D721Med (cell line): ENCODE measurements around the gene CFTR.
"Not testable (repeated sequence)": the region's sequence is repeated elsewhere in the genome, so short reads cannot be mapped to it uniquely, and the experiment has no call there.

Source experiments
- DNase-seq: peaks from one replicate; pipeline ENCODE4 v3.0.0; 2011; ENCODE audit warnings: low spot score; ENCODE audit not compliant: insufficient read length
- FAIRE-seq: peaks from 2 replicates; lab custom pipeline; 2011; peaks lifted over from hg19 to GRCh38; lab: Jason Lieb, UNC
- CTCF ChIP-seq: IDR thresholded peaks from 2 replicates; pipeline ENCODE4 v1.5.1; 2012; ENCODE audit warnings: mild to moderate bottlenecking, control low read depth; ENCODE audit not compliant: insufficient read depth; ENCODE audit errors: missing control alignments

The CFTR gene

GRCh38 chr7:117492649-117493048, 12.8 kb downstream of the CFTR start:
- TF ChIP-seq CTCF = no peak
- FAIRE-seq = no peak

GRCh38 chr7:117493460-117493859, 13.6 kb downstream of the CFTR start:
- FAIRE-seq (no peak), DNase-seq (no peak)
- no peak for TF ChIP-seq CTCF

More at GRCh38 chr7:117492649-117493048, 12.8 kb downstream of the CFTR start:
- DNase-seq = no peak

- DNase-seq (no peak), FAIRE-seq (no peak)
- no peak for TF ChIP-seq CTCF
These were observed 15.5 kb downstream of the CFTR start for GRCh38 chr7:117495308-117495707.

GRCh38 chr7:117502331-117502730, 22.5 kb downstream of the CFTR start:
- FAIRE-seq (no peak), DNase-seq (no peak)
- no peak for TF ChIP-seq CTCF

GRCh38 chr7:117505238-117505637, 25.4 kb downstream of the CFTR start:
- no peak for FAIRE-seq

GRCh38 chr7:117508676-117509075, 28.9 kb downstream of the CFTR start:
- DNase-seq (no peak), FAIRE-seq (no peak)
- no peak for TF ChIP-seq CTCF

More at GRCh38 chr7:117505238-117505637, 25.4 kb downstream of the CFTR start:
- no peak for DNase-seq
- TF ChIP-seq CTCF = no peak

GRCh38 chr7:117517194-117517593, 37.4 kb downstream of the CFTR start:
- DNase-seq = not testable (repeated sequence)

GRCh38 chr7:117530390-117530789, 50.6 kb downstream of the CFTR start:
- no peak for TF ChIP-seq CTCF
- no peak for DNase-seq
- no peak for FAIRE-seq

More at GRCh38 chr7:117517194-117517593, 37.4 kb downstream of the CFTR start:
- FAIRE-seq = not testable (repeated sequence)
